ENCODE data around the gene BID. TPM values are rescaled to one million over a fixed set of nuclear protein-coding genes. Genes with fewer than 3 reads are reported as not detected.

BID gene
- polyA plus RNA-seq, 5 donors, result 16.8 to 30.9 (median 20.4) TPM

DNA sequence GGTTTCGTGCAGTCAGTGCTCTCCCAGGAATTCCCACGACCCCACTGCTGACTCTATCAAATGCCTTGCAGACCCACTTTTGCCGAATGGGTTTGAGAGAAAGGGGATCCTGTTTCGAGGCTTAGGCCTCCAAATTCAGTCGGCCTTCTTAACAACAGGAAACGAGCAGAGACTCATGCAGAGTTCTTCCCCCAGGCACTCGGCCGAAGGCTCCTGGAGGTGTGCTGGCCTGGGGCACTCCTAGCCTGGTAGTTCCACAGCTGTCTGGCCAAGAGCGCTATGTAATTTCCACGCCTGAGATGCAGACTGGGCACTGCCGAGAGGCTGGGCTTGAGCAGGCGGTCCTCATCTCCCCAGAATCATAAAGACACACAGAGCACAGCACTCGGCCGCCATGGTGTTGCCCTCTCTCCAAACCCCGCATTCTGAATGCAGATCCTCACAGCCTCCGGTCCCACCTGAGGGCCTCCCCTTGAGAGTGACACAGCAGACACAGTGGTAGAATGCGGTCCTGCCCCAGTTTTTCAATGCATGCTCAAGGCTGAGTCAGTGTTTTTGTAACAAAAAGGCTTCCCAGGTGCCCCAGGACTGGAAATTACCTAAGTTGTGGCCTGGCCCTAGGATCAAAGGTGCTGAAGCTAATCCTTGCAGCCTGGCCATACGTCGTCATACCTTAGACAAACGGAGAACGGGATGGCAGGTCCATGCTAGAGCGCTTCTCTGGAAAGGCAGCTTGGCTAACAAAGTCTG lies 30.2 kb upstream of the BID start:
- no peak for DNase-seq

DNA sequence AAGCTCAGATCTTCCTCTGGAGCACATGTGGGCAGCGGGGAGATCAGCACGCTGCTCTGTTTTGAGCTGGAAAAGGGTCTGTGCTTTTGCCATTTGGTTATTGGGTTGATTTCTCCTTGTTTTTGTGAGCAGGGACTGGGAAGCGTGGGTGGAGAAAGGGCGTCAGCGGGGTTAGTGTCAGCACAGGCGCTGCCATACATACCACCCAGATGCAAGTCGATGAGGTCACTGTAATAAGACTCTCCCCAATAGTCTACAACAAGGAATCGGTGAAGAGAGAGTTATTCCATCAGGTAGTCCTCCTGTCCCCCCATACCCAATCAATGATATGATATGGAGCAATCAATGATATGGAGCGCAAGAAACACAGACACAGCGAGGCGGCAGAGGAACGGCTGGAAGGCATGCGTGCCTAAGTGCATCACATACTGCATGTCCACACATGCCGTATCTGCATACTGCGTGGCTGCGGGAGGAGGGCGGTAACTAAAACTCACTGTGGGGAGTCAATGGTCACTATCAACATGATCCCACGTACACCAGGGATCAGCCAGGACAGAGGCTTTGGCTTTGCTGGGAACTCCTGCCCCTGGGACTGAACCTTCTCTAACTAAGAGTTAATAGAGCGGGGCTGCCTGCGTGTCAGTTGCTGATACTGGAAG lies 29.5 kb upstream of the BID start:
- no peak for DNase-seq

DNA sequence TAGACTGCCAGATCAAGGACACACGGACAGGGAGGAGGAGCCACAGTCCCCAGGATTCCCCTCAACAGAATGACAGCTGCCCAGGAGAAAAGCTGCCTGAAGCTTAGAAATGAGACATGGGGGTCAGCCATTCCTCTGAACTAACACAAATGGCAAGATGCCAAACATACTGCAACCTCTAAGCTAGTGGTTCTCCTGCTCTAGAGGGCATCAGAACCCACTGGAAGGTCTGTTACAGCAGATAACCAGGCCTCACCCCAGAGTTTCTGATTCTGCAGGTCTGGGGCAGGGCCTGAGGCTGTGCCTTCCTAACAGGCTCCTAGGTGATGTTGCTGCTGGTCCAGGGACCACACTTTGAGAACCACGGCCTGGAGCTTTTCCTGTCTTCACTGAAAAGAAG lies 28.6 kb upstream of the BID start:
- DNase-seq, result no peak

DNA sequence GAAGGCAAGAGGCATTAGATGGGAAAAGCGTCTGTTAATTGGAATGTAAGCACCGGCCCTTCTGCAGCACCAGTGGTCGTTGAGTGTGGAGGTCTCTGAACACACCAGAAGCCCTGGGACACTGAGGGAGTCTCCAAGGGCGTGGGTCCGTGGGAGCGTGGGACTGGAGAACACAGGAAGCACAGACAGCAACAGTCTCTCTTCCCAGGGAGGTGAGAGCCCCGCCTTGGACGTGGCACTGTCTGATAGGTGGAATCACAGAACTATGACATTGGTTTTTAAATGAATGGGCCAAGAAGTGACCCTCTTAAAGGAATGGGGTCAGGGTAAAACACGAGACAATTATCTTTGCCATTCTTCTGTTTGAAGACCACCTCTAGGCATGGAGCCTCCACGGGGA lies 28.1 kb upstream of the BID start:
- DNase-seq, result no peak

DNA sequence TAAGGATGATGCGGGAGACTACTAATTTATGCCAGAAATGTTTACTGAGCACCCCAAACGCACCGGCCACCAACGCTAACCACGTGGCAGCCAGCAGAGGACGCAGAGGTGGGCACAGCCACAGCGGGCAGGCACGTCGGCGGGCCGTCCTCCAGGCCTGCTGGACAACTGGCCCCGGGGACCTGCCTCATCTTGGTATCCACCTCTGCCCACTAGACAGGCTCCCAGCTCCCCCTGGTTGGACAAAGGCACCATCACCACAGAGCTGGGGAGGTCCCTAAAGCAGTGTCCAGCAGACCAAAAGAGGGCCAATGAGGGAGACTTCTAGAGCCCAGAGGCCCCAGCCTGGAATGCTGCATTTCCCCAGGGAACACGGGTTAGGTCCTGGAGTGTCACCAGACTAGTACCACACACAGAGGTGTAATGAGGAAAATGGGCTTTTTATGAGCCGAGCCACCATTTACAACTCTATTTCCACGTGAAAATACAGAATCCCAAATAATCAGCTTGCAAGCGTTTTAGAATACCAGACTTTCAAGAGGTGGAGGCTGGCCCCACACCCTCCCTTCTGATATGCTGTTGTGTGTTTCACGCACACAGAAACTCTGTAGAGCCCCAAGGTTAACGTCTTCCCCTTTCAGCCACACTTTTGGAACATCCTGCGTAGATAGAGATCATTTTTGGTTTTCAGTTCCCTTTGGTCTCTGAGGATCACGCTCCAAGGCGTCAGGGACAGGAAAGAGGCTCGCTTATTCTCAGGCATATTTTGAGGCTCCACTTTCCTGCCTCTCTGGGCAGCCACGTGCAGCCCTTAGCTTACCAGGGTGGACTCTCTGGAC lies 23.7 kb upstream of the BID start:
- no peak for DNase-seq

DNA sequence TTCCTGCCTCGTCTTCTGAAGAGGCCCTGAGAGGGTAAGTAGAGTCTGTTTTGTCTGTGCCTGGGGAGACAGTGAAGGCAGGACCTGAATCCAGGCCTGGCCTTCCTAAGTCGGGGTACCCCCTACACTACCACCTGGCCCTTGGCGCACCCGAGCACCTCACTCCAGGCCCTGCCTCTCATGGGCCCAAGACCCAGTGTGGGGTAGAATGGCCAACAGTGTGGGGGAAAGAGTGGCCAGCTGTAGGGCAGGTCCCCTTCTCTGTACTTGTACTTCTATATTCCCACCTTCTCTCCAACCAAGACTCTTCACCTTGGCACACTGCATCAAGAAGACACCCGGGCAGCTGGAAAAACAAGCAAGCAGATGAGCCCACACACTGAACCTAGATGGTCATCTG lies 22.4 kb upstream of the BID start:
- DNase-seq, result no peak

DNA sequence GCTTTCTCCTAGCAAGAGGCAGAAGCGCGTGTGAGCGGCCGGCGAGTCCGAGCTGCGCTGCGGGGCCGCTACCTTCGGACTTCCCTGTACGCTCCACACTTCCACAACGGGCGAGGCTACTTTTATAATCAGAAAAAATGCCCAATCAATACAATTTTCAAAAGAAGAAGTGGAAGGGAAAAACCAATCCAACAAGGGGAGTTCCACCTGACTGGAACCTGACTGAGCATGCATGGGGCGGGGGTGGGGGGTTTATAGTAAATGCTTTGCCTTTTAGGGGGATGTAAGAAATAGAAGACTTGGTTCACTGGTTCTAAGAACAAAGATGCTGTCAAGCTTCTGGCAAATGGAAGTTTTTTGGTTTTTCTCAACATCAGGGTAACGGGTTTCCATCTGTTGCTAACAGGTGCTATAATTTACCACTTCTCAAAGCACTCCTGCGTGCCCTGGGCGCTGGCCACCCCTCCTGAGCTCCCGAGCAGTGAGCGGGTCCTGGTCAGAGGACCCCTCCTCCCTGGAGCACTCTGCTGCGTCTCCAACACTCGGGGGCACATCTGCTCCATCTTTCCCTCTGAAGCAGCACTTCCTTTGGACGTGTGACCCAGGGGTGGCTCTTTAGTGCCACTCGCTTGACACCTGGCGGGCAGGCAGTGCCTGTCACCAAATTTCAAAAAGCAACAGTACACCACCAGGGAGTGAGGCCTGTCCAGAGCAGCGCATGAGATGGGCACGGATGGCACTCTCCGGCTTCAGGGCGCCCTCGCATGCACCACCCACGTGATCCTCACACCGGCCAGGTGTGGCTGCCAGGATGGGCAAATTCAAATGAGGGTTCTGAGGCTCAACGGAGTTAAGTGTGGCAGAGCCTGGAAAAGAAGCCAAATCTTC lies 21.6 kb upstream of the BID start:
- no peak for DNase-seq

DNA sequence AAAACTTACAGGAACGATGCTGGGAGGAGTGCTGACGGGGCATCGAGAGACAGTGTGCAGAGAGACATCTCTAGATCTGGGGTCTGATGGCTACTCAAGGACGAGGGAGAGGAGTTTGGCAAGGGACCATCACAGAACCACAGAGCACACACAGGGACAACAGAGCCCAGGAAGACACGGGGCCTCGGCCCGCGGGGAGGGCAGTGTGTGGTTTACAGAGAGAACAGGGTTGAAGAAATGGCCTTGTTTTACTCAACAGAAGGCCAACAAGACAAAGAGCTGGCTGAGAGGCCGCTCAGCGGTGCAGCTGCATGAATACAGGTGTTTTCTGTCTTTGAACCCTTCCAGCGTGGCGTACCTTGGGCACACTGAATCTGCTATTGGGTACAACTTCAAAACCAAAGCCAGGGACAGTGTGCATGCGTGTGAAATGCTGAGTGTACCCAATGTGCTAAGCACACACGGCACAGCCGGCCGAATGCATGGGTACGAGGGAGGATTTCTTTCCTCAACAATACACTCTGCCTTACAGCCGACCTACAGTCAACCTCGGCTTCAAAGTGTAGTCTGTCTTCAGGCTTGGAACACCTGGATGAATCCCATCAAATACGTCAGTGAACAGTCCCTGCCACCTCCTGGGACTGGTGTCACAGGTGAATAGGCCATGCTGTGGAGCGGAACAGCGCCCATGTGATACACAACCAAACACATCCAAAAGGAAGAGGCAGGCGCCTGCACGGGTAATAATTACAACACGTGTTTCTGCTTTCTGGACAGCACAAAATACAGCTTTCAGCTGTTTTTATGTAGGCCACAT lies 20.7 kb upstream of the BID start:
- no peak for DNase-seq

DNA sequence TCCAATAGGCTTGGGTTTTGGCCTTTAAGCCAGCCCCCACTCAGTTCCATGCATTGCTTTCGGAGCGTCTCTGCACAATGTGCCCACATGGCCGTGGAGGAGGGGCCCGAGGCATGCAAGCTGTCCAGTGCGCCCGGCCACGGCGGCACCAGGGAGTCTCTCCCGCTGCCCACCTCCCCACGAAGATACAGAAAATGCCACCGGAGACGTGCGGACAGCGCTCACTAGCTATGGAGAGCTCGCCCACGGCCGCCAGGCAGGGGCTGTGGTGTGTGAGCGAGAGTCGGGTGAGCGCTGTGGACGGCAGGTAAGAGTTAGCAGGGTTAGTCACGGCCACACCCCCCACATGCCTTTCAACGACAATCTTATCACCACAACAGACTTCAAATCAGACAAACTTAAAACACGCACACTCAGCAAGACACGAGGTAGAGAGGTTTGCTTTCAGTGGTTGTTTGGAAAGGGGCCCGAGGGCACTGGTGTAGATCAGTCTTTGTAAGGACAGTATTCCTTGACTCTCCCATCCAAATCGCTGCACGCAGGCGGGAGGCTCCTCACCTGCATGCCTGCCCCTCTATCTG lies 18.7 kb upstream of the BID start:
- DNase-seq, result no peak

DNA sequence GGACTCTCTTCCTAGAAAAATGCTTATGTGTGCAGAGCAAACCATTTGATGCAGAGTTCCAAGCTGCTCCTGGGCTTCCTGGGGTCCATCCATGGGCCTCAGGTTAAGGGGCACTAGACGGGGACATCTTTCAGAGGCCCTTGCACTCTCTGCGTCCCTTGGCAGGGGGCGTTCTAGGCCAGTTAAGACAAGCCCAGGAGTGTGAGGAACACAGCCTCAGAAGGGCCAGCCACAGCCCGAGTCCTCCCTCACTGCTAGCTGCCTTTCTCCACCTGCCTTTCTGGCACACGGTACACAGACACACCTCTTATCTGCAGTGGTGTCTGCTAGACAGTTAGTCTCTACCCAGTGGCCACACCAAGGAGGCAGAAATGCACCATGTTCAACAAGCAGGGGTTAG lies 18.0 kb upstream of the BID start:
- DNase-seq, result no peak

DNA sequence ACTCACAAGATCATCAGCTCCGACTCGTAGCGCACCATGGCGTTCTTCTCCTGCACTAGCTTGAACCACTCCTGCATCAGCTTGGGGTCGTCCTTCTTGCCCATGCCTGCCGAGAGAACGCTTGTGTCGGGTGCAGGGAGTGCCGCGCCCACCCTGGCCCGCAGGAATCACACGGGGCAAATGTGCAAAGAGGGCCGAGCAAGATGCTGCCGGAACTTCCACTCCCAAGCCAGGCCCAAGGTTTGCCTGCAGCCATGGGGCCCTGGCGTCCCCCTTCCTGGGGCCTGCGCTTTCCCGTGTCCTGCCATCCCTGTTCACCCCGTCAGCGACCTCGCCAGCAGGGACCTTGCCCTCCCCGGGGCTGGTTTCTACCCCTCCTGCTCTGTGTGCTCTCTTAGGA lies 16.9 kb upstream of the BID start:
- no peak for DNase-seq

DNA sequence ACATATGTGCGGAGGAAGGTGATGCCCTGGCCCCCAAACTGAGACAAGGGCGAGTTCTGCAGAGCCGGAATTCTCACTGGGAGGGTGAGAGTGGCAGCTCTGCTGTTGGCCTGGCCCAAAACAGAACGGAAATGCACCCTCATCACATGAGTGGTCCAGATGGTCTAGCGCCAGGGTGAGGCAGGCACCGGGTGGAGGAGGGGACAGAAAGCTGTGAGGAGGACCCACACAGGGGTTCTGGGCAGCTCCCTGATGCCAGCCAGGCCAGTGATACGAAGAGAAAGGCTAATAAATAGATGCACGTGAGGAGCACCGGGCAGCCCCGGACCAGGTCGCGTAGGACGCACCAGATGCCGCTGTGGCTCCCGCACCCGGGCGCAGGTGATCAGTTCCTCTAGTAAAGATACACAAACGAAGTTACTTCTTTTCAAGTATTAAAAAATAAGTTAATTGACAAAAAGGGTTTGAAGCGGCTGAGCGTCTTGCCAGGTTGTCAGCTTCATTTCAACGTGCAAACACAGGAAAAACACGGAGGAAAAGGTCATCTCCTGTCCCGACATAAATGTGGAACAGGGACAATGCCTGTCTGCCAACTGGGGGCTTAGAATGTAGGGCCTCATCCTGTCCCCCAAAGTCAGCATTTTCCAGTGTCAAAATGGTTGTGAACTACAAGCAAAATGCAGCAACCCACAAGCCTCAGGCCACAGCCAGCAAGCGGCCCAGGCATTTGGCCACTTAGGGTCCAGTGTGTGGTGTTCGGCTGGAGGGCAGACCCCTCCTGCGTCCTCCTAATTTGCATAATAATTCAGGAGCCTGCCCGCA lies 15.3 kb upstream of the BID start:
- no peak for DNase-seq

DNA sequence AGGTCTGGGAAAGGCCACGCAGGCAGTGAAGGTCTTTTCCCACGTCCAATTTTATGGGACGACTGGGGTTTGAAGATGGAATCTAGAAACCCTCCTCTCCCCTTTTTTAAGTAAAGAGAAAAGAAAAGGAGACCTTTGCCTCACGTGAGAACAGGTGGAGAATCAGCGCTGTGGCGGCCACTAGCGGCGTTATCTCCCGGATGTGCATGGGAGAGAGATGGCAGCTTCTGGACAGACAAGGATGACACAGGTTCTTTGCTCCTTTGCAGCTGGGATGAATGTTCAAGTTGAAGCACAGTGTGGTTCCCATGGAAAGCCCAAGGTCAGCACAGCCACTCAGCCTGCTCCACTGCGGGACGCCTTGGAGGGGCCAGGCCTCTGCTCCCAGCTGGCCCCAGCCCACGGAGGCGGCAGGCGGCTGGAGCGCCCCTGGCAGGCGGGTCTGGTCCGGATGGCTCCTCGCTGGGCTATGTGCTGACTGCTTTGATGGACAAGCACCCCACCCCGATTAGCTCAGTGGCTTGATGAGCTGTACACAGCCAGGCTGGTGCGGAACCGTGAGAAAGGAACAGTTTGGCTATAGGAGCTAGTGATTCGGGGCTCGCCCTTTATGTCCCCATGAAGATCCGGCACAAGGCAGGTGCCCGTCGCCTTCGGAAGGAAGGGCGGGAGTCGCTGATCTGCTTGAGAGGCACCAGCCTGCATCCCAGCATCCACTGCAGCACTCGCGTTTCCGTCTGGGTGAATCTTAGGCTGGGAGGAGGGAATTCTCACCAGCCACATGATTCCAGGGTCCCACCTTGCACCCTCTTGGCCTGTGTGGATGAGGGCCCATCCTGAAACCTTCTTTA lies 14.5 kb upstream of the BID start:
- DNase-seq, result no peak

DNA sequence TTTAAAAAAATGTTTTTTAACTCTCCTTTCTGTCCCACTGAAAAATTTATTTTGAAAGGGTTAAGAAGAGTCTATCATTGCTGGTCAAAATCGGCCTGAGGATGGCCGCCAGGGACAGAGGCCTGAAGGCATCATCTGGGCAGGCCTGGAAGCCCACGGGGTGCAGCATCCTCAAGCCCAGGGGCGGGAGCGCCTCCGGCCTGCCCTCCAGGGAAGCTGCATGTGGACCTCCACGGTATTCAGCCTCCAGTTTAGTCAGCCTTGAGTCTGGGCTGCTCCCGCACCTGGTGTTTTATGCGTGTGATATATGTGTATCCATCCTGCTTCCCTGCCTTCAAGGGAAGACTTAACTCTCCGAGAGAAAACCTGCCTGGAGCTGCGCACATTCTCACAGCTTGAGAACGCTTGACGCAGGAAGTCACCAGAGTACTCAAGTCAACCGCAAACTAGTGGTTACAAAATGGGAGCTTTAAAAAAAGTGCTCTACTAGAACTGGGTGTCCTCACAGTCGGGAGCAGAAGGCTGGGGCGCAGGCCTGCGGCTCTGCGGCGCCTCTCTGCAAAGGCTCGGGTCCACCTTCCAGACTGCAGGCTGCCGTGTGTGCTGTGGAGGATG lies 13.6 kb upstream of the BID start:
- DNase-seq, result no peak

DNA sequence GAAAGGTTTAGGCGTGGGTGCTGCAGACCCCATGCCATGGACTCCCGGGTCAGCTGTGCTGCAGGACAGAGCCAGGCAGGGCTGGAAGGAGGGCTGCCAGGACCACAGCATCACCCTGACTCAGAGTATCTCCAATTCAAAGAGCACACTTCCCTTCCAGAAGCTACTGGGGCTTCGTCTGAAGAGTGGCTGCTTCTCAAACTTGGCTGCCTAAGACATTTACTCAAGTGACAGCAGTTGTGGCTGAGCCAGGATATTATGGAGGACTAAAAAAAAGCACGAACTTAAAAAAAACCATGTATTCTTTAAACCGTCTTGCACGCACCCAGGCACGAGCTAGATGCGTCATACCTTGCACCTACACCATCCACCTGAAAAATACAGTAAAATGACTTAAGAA lies 13.0 kb upstream of the BID start:
- DNase-seq, result no peak

DNA sequence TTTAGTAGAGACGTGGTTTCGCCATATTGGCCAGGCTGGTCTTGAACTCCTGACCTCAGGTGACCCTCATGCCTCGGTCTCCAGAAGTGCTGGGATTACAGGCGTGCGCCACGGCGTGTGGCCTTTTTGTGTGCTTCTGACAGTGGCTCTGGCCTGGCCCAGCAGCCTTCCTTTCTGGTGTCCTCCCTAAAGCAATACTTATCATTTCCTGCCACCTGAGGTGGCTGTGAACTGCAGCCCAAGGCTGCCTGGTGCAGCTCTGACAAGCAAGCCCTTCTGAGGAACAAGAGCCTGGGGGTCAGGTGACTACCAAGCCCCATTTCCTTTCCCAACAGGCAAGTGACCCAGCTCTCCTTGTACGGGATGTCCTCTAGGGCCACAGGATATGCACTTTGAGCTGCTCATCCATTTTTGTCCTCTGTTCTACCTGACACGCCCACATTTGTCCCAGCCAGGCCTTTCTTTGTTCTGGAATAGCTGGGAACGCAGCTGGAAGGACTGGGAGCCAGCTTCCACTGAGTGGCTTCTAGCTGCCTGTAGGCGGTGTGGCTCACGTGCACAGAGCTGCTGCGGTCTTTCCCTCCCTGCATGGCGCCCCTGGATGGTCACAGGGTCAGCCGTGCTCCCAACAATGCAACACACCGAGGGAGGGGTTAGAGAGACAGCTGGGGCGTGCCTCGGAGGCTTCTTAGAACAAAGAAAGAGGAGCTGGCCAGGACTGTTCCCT lies 12.3 kb upstream of the BID start:
- no peak for DNase-seq

All from right lung (tissue), 5 donors.